NCI-H1694 treated with DMSO at 0.1 percent for 48 hours (cell line): ENCODE results near the gene ZNF146.
"Not testable (repeated sequence)": the region's sequence is repeated elsewhere in the genome, so short reads cannot be mapped to it uniquely, and the experiment has no call there.

Source experiments
- DNase-seq: peaks from one replicate; lab custom pipeline; 2025; lab: John Stamatoyannopoulos, UW

ZNF146 gene

GRCh38 chr19:36236304-36236945, 21.5 kb downstream of the ZNF146 start:
- DNase-seq, result no peak

- no peak for DNase-seq
These were observed 22.0 kb downstream of the ZNF146 start for GRCh38 chr19:36236946-36237310.

GRCh38 chr19:36244066-36244465, 29.2 kb downstream of the ZNF146 start:
- DNase-seq, result no peak

- DNase-seq, result no peak
These were observed 30.5 kb downstream of the ZNF146 start for GRCh38 chr19:36245210-36246005.

- DNase-seq, result no peak
These were observed 31.1 kb downstream of the ZNF146 start for GRCh38 chr19:36246006-36246481.

GRCh38 chr19:36252047-36252446, 37.1 kb downstream of the ZNF146 start:
- no peak for DNase-seq

GRCh38 chr19:36254848-36255247, 39.9 kb downstream of the ZNF146 start:
- DNase-seq, result no peak

- no peak for DNase-seq
These were observed 40.4 kb downstream of the ZNF146 start for GRCh38 chr19:36255316-36255715.

GRCh38 chr19:36256064-36256463, 41.2 kb downstream of the ZNF146 start:
- DNase-seq, result no peak

- no peak for DNase-seq
These were observed 42.1 kb downstream of the ZNF146 start for GRCh38 chr19:36256853-36257519.

GRCh38 chr19:36257520-36257876, 42.6 kb downstream of the ZNF146 start:
- no peak for DNase-seq

GRCh38 chr19:36258028-36258875, 43.3 kb downstream of the ZNF146 start:
- no peak for DNase-seq

GRCh38 chr19:36259211-36259610, 44.3 kb downstream of the ZNF146 start:
- no peak for DNase-seq

GRCh38 chr19:36265064-36265463, 50.2 kb downstream of the ZNF146 start:
- no peak for DNase-seq

GRCh38 chr19:36265856-36266374, 51.0 kb downstream of the ZNF146 start:
- no peak for DNase-seq

GRCh38 chr19:36266375-36266961, 51.6 kb downstream of the ZNF146 start:
- DNase-seq, result no peak

GRCh38 chr19:36267061-36267845, 52.3 kb downstream of the ZNF146 start:
- no peak for DNase-seq

- not testable (repeated sequence) for DNase-seq
These were observed 53.2 kb downstream of the ZNF146 start for GRCh38 chr19:36268081-36268480.

- not testable (repeated sequence) for DNase-seq
These were observed 53.7 kb downstream of the ZNF146 start for GRCh38 chr19:36268591-36268990.

- DNase-seq, result not testable (repeated sequence)
These were observed 54.4 kb downstream of the ZNF146 start for GRCh38 chr19:36269295-36269694.
